Fibroblast of lung (primary cell): ENCODE results near the gene PFKFB3. TPM values are rescaled to one million over a fixed set of nuclear protein-coding genes. Genes with fewer than 3 reads are reported as not detected.
"Not testable (repeated sequence)": the region's sequence is repeated elsewhere in the genome, so short reads cannot be mapped to it uniquely, and the experiment has no call there.

ENCODE experiments used
- DNase-seq, 2 donors: peaks; one replicate each; pipeline versions ENCODE4 v3.0.0 to v3.0.0-alpha.2; 2010; ENCODE audit warnings: low read depth in 2 of 2
- H2AFZ ChIP-seq: 2 replicates; pipeline ENCODE4 v1.5.1; 2012; ENCODE audit warnings: low read length, control low read depth, inconsistent platforms
- H3K27ac ChIP-seq: 2 replicates; pipeline ENCODE4 v1.5.1; 2011; ENCODE audit warnings: low read length, control low read depth; ENCODE audit not compliant: insufficient read depth
- H3K27me3 ChIP-seq: 2 replicates; pipeline ENCODE4 v1.5.1; 2011; ENCODE audit warnings: mild to moderate bottlenecking, low read length; ENCODE audit not compliant: control insufficient read depth, insufficient read depth
- H3K36me3 ChIP-seq: 2 replicates; pipeline ENCODE4 v1.5.1; 2011; ENCODE audit warnings: low read length; ENCODE audit not compliant: control insufficient read depth, insufficient read depth
- H3K4me1 ChIP-seq: 2 replicates; pipeline ENCODE4 v1.5.1; 2011; ENCODE audit warnings: low read length; ENCODE audit not compliant: control insufficient read depth, insufficient read depth; ENCODE audit errors: extremely low read depth
- H3K4me2 ChIP-seq: 2 replicates; pipeline ENCODE4 v1.5.1; 2011; ENCODE audit warnings: low read length, control low read depth; ENCODE audit not compliant: insufficient read depth; ENCODE audit errors: extremely low read depth
- H3K4me3 ChIP-seq, 4 experiments: fragments of 200-600 bp in 1 of 4; sonication (generic) in 1 of 4; replicated peaks in 1 of 4; 2 replicates each; pipeline ENCODE4 v1.5.1; 2011 to 2016; ENCODE audit warnings: low read length in 4 of 4, low read depth in 3 of 4, mild to moderate bottlenecking in 3 of 4, control low read depth in 2 of 4, inconsistent platforms in 1 of 4, mixed read lengths in 1 of 4; ENCODE audit not compliant: insufficient read depth in 1 of 4; ENCODE audit errors: control extremely low read depth in 1 of 4
- H3K79me2 ChIP-seq: 2 replicates; pipeline ENCODE4 v1.5.1; 2012; ENCODE audit warnings: mild to moderate bottlenecking, low read length, inconsistent platforms; ENCODE audit not compliant: control insufficient read depth, insufficient read depth
- H3K9ac ChIP-seq: 2 replicates; pipeline ENCODE4 v1.5.1; 2011; ENCODE audit warnings: mild to moderate bottlenecking, low read length, control low read depth; ENCODE audit not compliant: insufficient read depth
- H3K9me3 ChIP-seq: 2 replicates; pipeline ENCODE4 v1.5.1; 2012; ENCODE audit warnings: low read depth, low read length; ENCODE audit not compliant: control insufficient read depth, insufficient read depth
- H4K20me1 ChIP-seq: 2 replicates; pipeline ENCODE4 v1.5.1; 2011; ENCODE audit warnings: low read length; ENCODE audit not compliant: control insufficient read depth, insufficient read depth; ENCODE audit errors: extremely low read depth
- EZH2 ChIP-seq: IDR thresholded peaks from 2 replicates; pipeline ENCODE4 v1.5.1; 2012; ENCODE audit warnings: low read length, control low read depth, mild to moderate bottlenecking; ENCODE audit errors: missing control alignments
- polyA plus RNA-seq, 2 donors: library from polyadenylated mRNA; depleted of rRNA in 1 of 2; stranded (reverse) in 1 of 2; unstranded in 1 of 2; fragments of >200 nt; gene quantifications; 2 replicates each; pipeline ENCODE4 v1.2.1, GENCODE V29; 2011 to 2012; ENCODE audit warnings: missing spikeins in 1 of 2
- total RNA-seq: library from RNA; depleted of rRNA; stranded (reverse); fragments of >200 nt; gene quantifications from 2 replicates; pipeline ENCODE4 v1.2.1, GENCODE V29; 2014
- TF ChIP-seq, protein P1 (sequence below), 2 donors: IDR thresholded peaks in 1 of 2; conservative IDR thresholded peaks in 1 of 2; 1 replicate in 1 of 2; 2 replicates in 1 of 2; pipeline ENCODE4 v1.5.1; 2011 to 2012; ENCODE audit warnings: low read length in 2 of 2, control low read depth in 1 of 2, inconsistent platforms in 1 of 2, low read depth in 1 of 2, mild to moderate bottlenecking in 1 of 2

The PFKFB3 gene
- total and polyA plus RNA-seq, 2 donors (not counting 1 experiment from before 2014, with no cell fraction given) = 14.2 to 25.8 TPM

- peak; percentile 66 to 78 for DNase-seq
- Histone ChIP-seq H3K9me3 (no peaks in the 10 kb centered on the region), H3K9ac (peak overlapping the region; percentile 88), H3K4me2 (peak overlapping the region; percentile 90), H3K27me3 (no peaks in the 10 kb centered on the region), H3K4me1 (peaks cover 17% of the 10 kb centered on the region), H3K27ac (peak overlapping the region; percentile 85), H3K4me3 (peak overlapping the region; percentile 39 to 90 (median 79)), H2AFZ (no peak overlapping the region), H4K20me1 (no peaks in the 10 kb centered on the region), H3K79me2 (peaks cover 24% of the 10 kb centered on the region), H3K36me3 (no peaks in the 10 kb centered on the region)
- TF ChIP-seq, protein P1, sequence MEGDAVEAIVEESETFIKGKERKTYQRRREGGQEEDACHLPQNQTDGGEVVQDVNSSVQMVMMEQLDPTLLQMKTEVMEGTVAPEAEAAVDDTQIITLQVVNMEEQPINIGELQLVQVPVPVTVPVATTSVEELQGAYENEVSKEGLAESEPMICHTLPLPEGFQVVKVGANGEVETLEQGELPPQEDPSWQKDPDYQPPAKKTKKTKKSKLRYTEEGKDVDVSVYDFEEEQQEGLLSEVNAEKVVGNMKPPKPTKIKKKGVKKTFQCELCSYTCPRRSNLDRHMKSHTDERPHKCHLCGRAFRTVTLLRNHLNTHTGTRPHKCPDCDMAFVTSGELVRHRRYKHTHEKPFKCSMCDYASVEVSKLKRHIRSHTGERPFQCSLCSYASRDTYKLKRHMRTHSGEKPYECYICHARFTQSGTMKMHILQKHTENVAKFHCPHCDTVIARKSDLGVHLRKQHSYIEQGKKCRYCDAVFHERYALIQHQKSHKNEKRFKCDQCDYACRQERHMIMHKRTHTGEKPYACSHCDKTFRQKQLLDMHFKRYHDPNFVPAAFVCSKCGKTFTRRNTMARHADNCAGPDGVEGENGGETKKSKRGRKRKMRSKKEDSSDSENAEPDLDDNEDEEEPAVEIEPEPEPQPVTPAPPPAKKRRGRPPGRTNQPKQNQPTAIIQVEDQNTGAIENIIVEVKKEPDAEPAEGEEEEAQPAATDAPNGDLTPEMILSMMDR (conservative IDR thresholded peaks at IDR 0.05 in 1 of 2, IDR thresholded peaks at IDR 0.05 in 1 of 2; ENCODE audit: low read depth in 1 of 2, low read length in 2 of 2) = no peak
- TF ChIP-seq EZH2 = no peak
Observed at GRCh38 chr10:6204341-6205191, 1.8 kb downstream of the PFKFB3 start.

GRCh38 chr10:6206486-6206885 lies 3.8 kb downstream of the PFKFB3 start:
- Histone ChIP-seq H3K79me2 (peaks cover 31% of the 10 kb centered on the region), H3K4me1 (peaks cover 15% of the 10 kb centered on the region)
- H3K27me3 ChIP-seq, H3K9ac ChIP-seq, H3K27ac ChIP-seq, DNase-seq, H3K36me3 ChIP-seq, H3K4me3 ChIP-seq, H3K9me3 ChIP-seq, H4K20me1 ChIP-seq, H2AFZ ChIP-seq, H3K4me2 ChIP-seq: not testable (repeated sequence)

- Histone ChIP-seq H3K9me3 (no peaks in the 10 kb centered on the region), H3K27ac (no peak overlapping the region), H3K79me2 (peaks cover 39% of the 10 kb centered on the region), H4K20me1 (no peaks in the 10 kb centered on the region), H3K9ac (no peak overlapping the region), H2AFZ (no peak overlapping the region), H3K36me3 (no peaks in the 10 kb centered on the region), H3K4me2 (no peak overlapping the region), H3K4me3 (no peak overlapping the region), H3K27me3 (no peaks in the 10 kb centered on the region), H3K4me1 (peaks cover 12% of the 10 kb centered on the region)
- peak in 1 of 2 donors; percentile 23 for DNase-seq
- TF ChIP-seq EZH2 = no peak
- TF ChIP-seq, protein P1 (conservative IDR thresholded peaks at IDR 0.05 in 1 of 2, IDR thresholded peaks at IDR 0.05 in 1 of 2; ENCODE audit: low read depth in 1 of 2, low read length in 2 of 2) = no peak
Observed at GRCh38 chr10:6207658-6208057, 4.9 kb downstream of the PFKFB3 start.
